ENCODE data around the gene HSPA1A.
"Not testable (repeated sequence)": the region's sequence is repeated elsewhere in the genome, so short reads cannot be mapped to it uniquely, and the experiment has no call there.

DNA sequence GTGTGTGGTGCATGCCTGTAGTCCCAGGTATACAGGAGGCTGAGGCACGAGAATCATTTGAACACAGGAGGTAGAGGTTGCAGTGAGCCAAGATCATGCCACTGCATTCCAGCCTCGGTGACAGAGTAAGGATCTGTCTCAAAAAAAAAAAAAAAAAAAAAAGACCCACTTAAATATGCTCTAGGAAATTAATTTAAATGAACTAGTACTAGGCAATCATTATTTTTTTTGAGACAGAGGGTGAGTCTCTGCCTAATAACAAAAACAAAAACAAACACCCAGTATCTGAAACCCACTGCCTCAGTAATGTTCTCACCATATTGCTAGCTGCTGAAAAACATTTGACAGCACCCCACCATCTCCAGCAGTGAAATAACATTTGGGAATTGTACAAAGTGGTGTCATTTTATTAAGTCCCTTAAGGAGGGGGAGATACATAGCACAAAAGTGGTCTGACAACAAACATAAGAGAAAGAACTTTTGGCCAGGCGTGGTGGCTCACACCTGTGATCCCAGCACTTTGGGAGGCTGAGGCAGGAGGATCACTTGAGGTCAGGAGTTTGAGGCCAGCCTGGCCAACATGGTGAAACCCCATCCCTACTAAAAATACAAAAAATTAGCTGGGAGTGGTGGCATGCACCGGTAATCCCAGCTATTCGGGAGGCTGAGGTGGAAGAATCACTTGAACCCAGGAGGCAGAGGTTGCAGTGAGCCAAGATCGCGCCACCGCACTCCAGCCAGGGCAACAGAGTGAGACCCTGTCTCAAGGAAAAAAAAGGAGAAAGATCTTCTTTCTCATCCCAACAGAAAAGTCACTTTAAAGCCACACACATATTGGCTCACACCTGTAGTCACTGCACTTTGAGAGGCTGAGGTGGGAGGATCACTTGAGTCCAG, 14.1 kb upstream of the HSPA1A start:
- not testable (repeated sequence) for TF ChIP-seq POLR2A (IDR thresholded peaks at IDR 0.05)
- TF ChIP-seq, protein P1, sequence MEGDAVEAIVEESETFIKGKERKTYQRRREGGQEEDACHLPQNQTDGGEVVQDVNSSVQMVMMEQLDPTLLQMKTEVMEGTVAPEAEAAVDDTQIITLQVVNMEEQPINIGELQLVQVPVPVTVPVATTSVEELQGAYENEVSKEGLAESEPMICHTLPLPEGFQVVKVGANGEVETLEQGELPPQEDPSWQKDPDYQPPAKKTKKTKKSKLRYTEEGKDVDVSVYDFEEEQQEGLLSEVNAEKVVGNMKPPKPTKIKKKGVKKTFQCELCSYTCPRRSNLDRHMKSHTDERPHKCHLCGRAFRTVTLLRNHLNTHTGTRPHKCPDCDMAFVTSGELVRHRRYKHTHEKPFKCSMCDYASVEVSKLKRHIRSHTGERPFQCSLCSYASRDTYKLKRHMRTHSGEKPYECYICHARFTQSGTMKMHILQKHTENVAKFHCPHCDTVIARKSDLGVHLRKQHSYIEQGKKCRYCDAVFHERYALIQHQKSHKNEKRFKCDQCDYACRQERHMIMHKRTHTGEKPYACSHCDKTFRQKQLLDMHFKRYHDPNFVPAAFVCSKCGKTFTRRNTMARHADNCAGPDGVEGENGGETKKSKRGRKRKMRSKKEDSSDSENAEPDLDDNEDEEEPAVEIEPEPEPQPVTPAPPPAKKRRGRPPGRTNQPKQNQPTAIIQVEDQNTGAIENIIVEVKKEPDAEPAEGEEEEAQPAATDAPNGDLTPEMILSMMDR (IDR thresholded peaks at IDR 0.05) = not testable (repeated sequence)

All from testis (tissue), 2 donors.